Endothelial cell of umbilical vein (primary cell): ENCODE data around the gene RAB19. TPM values are rescaled to one million over a fixed set of nuclear protein-coding genes. Genes with fewer than 3 reads are reported as not detected.

Experiments used
- Bru-seq: library from RNA; stranded (reverse); fragments of 400-500 nt; gene quantifications from one replicate; lab custom pipeline; 2021; lab: Mats Ljungman, UMichigan
- BruChase-seq, 2 experiments: library from RNA; stranded (reverse); fragments of 400-500 nt; gene quantifications; one replicate each; lab custom pipeline; 2021; lab: Mats Ljungman, UMichigan
- BruUV-seq: library from RNA; stranded (reverse); fragments of 400-500 nt; replicated peaks from 2 replicates; lab custom pipeline; 2021; lab: Mats Ljungman, UMichigan
- CTCF ChIA-PET: fragments of 300-600, 350-600 bp; sonication (Branson Sonifier 250); formaldehyde crosslinking; loops from one replicate; lab custom pipeline; 2021; ENCODE audit warnings: antibody characterized with exemption, inconsistent platforms; lab: Charles Lee
- POLR2A ChIA-PET: fragments of 300-600, 350-600 bp; sonication (Branson Sonifier 250); formaldehyde crosslinking; loops from one replicate; lab custom pipeline; 2021; ENCODE audit warnings: antibody characterized with exemption, inconsistent platforms; lab: Charles Lee
- DNase-seq: peaks from one replicate; pipeline ENCODE4 v3.0.0-alpha.2; 2011; ENCODE audit warnings: low read depth, low spot score
- FAIRE-seq: peaks from 2 replicates; lab custom pipeline; 2011; peaks lifted over from hg19 to GRCh38; lab: Jason Lieb, UNC
- H2AFZ ChIP-seq: 2 replicates; pipeline ENCODE4 v1.6.0; 2012; ENCODE audit warnings: low read depth, low read length, control low read depth, inconsistent platforms
- H3K27ac ChIP-seq: 2 replicates; pipeline ENCODE4 v1.5.1; 2011; ENCODE audit warnings: low read depth, mild to moderate bottlenecking, control low read depth, low read length, moderate library complexity; ENCODE audit not compliant: insufficient read depth
- H3K27me3 ChIP-seq, 2 experiments: 2 replicates each; pipeline versions ENCODE4 v1.6.0 to v1.6.1; 2011; ENCODE audit warnings: low read length in 2 of 2, mixed read lengths in 1 of 2; ENCODE audit not compliant: control insufficient read depth in 2 of 2, insufficient read depth in 2 of 2
- H3K36me3 ChIP-seq, 2 experiments: 2 replicates in 1 of 2; 3 replicates in 1 of 2; pipeline ENCODE4 v1.5.1; 2011; ENCODE audit warnings: low read length in 2 of 2, mild to moderate bottlenecking in 1 of 2, moderate library complexity in 1 of 2; ENCODE audit not compliant: control insufficient read depth in 2 of 2, insufficient read depth in 2 of 2; ENCODE audit errors: extremely low read depth in 1 of 2
- H3K4me1 ChIP-seq: 3 replicates; pipeline ENCODE4 v1.5.1; 2011; ENCODE audit warnings: mild to moderate bottlenecking, low read length; ENCODE audit not compliant: control insufficient read depth, insufficient read depth; ENCODE audit errors: extremely low read depth
- H3K4me2 ChIP-seq: 2 replicates; pipeline ENCODE4 v1.6.1; 2011; ENCODE audit warnings: low read length, control low read depth, mixed read lengths; ENCODE audit not compliant: insufficient read depth
- H3K4me3 ChIP-seq, 3 experiments: fragments of 200-600 bp in 1 of 3; sonication (generic), shearing (Covaris generic) in 1 of 3; replicated peaks in 1 of 3; 2 replicates each; pipeline ENCODE4 v1.5.1; 2011 to 2016; ENCODE audit warnings: control low read depth in 3 of 3, low read length in 3 of 3, mild to moderate bottlenecking in 2 of 3, inconsistent platforms in 1 of 3, low read depth in 1 of 3, moderate library complexity in 1 of 3; ENCODE audit not compliant: insufficient read depth in 1 of 3
- H3K79me2 ChIP-seq: 2 replicates; pipeline ENCODE4 v1.6.0; 2012; ENCODE audit warnings: low read length, inconsistent platforms; ENCODE audit not compliant: control insufficient read depth, insufficient read depth
- H3K9ac ChIP-seq: replicated peaks from 2 replicates; pipeline ENCODE3; 2011; ENCODE audit warnings: low read length, control low read depth; ENCODE audit not compliant: insufficient read depth; ENCODE audit errors: extremely low read depth
- H3K9me1 ChIP-seq: replicated peaks from 3 replicates; pipeline ENCODE4 v1.6.0; 2011; ENCODE audit warnings: mild to moderate bottlenecking, low read length; ENCODE audit not compliant: control insufficient read depth, insufficient read depth; ENCODE audit errors: extremely low read depth
- H3K9me3 ChIP-seq: replicated peaks from 2 replicates; pipeline ENCODE4 v1.5.1; 2012; ENCODE audit warnings: low read length, inconsistent platforms; ENCODE audit not compliant: control insufficient read depth, insufficient read depth
- H4K20me1 ChIP-seq: replicated peaks from 2 replicates; pipeline ENCODE3; 2011; ENCODE audit warnings: mild to moderate bottlenecking, low read length; ENCODE audit not compliant: control insufficient read depth, insufficient read depth; ENCODE audit errors: extremely low read depth
- EZH2 ChIP-seq: IDR thresholded peaks from 2 replicates; pipeline ENCODE4 v1.6.1; 2012; ENCODE audit warnings: borderline replicate concordance, low read depth, mild to moderate bottlenecking, moderate library complexity, low read length, inconsistent platforms; ENCODE audit not compliant: severe bottlenecking
- FOS ChIP-seq: IDR thresholded peaks from 2 replicates; pipeline ENCODE4 v1.6.1; 2011; ENCODE audit warnings: mild to moderate bottlenecking, low read length, moderate library complexity, borderline replicate concordance; ENCODE audit not compliant: insufficient read depth
- GATA2 ChIP-seq: IDR thresholded peaks from 2 replicates; pipeline ENCODE4 v1.7.0; 2011; ENCODE audit warnings: low read depth, mild to moderate bottlenecking, moderate library complexity, mixed read lengths, low read length; ENCODE audit not compliant: insufficient read length, insufficient read depth
- JUN ChIP-seq: IDR thresholded peaks from 2 replicates; pipeline ENCODE4 v1.6.1; 2011; ENCODE audit warnings: borderline replicate concordance, low read depth; ENCODE audit not compliant: insufficient read length, insufficient read depth
- MYC ChIP-seq: IDR thresholded peaks from one replicate; pipeline ENCODE4 v1.6.1; 2011; ENCODE audit warnings: mild to moderate bottlenecking, low read depth, low read length
- POLR2A ChIP-seq: IDR thresholded peaks from 2 replicates; pipeline ENCODE4 v1.6.1; 2012; ENCODE audit warnings: low read depth, mild to moderate bottlenecking, control low read depth, low read length
- POLR2AphosphoS5 ChIP-seq: IDR thresholded peaks from 2 replicates; pipeline ENCODE4 v1.6.1; 2012; ENCODE audit warnings: low read depth, mild to moderate bottlenecking, control low read depth, low read length, moderate library complexity; ENCODE audit not compliant: insufficient read depth
- dilution Hi-C: fragments of 300-500 bp; cut with MboI; formaldehyde crosslinking; loops from one replicate; pipeline ENCODE4 v1.15.0; 2019; ENCODE audit warnings: low sequenced_read_pairs; ENCODE audit not compliant: extremely low pct_ligation_motif_present
- intact Hi-C: fragments of 100-400 bp; cut with micrococcal nuclease; formaldehyde crosslinking; loops from one replicate; pipeline ENCODE4 v1.10.0; 2022
- long read RNA-seq: library from polyadenylated mRNA; stranded (forward); transcript quantifications from one replicate; pipeline ENCODE4 v2.0.0, GENCODE V29; 2021
- polyA minus RNA-seq, 3 experiments: library from RNA; depleted of rRNA, polyadenylated mRNA; stranded (reverse); fragments of >200 nt; gene quantifications; 1 replicate in 1 of 3; 2 replicates in 2 of 3; pipeline ENCODE4 v1.2.3, GENCODE V29; 2011
- polyA plus RNA-seq, 4 experiments: library from polyadenylated mRNA; depleted of rRNA in 3 of 4; stranded (reverse) in 3 of 4; unstranded in 1 of 4; fragments of >200 nt; gene quantifications; 2 replicates each; pipeline versions ENCODE4 v1.2.1 to v1.2.3, GENCODE V29; 2011 to 2012; ENCODE audit warnings: missing spikeins in 1 of 4
- total RNA-seq: library from RNA; stranded (reverse); gene quantifications from 2 replicates; pipeline ENCODE4 v1.2.3, GENCODE V29; 2021
- TF ChIP-seq, protein P1 (sequence below), 2 donors: IDR thresholded peaks; 1 replicate in 1 of 2; 2 replicates in 1 of 2; pipeline ENCODE4 v1.5.1; 2011; ENCODE audit warnings: low read length in 2 of 2, mild to moderate bottlenecking in 2 of 2, moderate library complexity in 2 of 2, control low read depth in 1 of 2, inconsistent platforms in 1 of 2, low read depth in 1 of 2; ENCODE audit not compliant: insufficient read depth in 1 of 2; ENCODE audit errors: extremely low read depth in 1 of 2
- TF ChIP-seq, protein P2 (sequence below): IDR thresholded peaks from 2 replicates; pipeline ENCODE4 v1.6.1; 2011; ENCODE audit not compliant: insufficient read depth, insufficient read length

The RAB19 gene, protein sequence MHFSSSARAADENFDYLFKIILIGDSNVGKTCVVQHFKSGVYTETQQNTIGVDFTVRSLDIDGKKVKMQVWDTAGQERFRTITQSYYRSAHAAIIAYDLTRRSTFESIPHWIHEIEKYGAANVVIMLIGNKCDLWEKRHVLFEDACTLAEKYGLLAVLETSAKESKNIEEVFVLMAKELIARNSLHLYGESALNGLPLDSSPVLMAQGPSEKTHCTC
- total RNA-seq (not detected in 2 replicates), polyA plus RNA-seq (not detected in 2 replicates), polyA minus RNA-seq (not detected in 2 replicates), Bru-seq, nascent RNA (percentile 4 among the genes with signal in this experiment), BruChase-seq, experiment 1, labeled RNA remaining after a 6-hour chase (percentile 2 among the genes with signal in this experiment), BruChase-seq, experiment 2, labeled RNA remaining after a 2-hour chase (not detected)
- 0.08 TPM in 1 of 2 replicates, not detected in the other for polyA plus RNA-seq (2011; cell fraction: cytosol; rRNA removed)
- not detected in 2 replicates for polyA plus RNA-seq (2011; cell fraction: nucleus; rRNA removed)
- polyA plus RNA-seq (2012): not detected in 2 replicates
- not detected for polyA minus RNA-seq (2011; cell fraction: cytosol; rRNA and poly(A)+ RNA removed)
- polyA minus RNA-seq (2011; cell fraction: nucleus; rRNA and poly(A)+ RNA removed): not detected in 2 replicates
- long read RNA-seq: 0 reads

DNA sequence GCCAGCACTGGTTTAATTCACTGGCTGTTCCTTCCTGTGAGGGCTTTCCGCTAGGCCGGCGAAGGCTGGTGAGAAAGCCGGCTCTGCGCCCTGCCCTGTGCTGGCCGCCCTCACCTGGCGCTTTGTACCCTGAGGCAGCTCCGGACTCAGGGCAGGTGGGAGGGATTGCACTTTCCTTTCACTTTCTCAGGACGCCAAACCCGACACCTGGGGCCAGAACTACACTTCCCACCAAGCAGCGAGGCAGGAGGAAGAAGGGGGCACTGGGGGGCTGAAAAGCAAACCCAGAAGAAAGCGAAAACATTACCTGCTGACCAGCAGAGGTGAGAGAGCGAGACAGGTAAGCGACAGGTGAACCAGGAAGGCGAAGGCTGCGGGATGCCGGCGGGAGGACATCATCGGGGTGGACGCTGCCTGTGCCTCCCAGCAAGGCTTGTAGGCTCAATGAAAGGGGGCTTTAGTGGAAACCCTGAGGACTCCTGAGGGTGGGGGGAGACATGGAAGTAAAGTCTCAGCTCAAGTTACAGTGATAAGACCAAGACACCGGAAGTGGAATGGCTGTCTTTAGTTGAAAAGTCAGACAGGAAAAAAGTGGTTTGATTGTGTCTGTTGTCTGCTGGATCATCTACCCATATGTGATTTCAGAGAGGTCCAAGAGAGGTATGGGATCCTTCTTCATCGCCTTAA lies at the start of gene RAB19:
RAB19 (plus strand) TSS at position 181 of the 687 bp plus-strand sequence. CDS start 3,589 bp downstream, outside the sequence.
- BruUV-seq: no TSS peak
- ChIA-PET POLR2A (no interaction called here), CTCF (no interaction called here)
- peaks cover 11 to 14% of the 10 kb centered on the region in 2 experiments for H3K27me3 ChIP-seq
- intact Hi-C loops: no loop called here
- H3K4me2 ChIP-seq: peak within 1 kb of the TSS; percentile 22
- no peaks in the 10 kb centered on the region for H3K36me3 ChIP-seq
- H2AFZ ChIP-seq: peak within 1 kb of the TSS; percentile 54
- dilution Hi-C loops: no loop called here
- H3K9ac ChIP-seq: no peak within 1 kb of the TSS
- FAIRE-seq (no peak), DNase-seq (no peak)
- TF ChIP-seq, protein P1, sequence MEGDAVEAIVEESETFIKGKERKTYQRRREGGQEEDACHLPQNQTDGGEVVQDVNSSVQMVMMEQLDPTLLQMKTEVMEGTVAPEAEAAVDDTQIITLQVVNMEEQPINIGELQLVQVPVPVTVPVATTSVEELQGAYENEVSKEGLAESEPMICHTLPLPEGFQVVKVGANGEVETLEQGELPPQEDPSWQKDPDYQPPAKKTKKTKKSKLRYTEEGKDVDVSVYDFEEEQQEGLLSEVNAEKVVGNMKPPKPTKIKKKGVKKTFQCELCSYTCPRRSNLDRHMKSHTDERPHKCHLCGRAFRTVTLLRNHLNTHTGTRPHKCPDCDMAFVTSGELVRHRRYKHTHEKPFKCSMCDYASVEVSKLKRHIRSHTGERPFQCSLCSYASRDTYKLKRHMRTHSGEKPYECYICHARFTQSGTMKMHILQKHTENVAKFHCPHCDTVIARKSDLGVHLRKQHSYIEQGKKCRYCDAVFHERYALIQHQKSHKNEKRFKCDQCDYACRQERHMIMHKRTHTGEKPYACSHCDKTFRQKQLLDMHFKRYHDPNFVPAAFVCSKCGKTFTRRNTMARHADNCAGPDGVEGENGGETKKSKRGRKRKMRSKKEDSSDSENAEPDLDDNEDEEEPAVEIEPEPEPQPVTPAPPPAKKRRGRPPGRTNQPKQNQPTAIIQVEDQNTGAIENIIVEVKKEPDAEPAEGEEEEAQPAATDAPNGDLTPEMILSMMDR (IDR thresholded peaks at IDR 0.05; ENCODE audit: extremely low read depth in 1 of 2, insufficient read depth in 1 of 2, low read depth in 1 of 2, low read length in 2 of 2): no peak
- TF ChIP-seq POLR2AphosphoS5: no peak
- no peak for TF ChIP-seq EZH2
- TF ChIP-seq MYC: no peak
- TF ChIP-seq POLR2A: no peak
- no peak for TF ChIP-seq JUN
- TF ChIP-seq, protein P2, sequence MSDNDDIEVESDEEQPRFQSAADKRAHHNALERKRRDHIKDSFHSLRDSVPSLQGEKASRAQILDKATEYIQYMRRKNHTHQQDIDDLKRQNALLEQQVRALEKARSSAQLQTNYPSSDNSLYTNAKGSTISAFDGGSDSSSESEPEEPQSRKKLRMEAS: no peak
- TF ChIP-seq GATA2: no peak
- TF ChIP-seq FOS: no peak
- no peak within 1 kb of the TSS for H3K27ac ChIP-seq
- no peaks in the 10 kb centered on the region for H3K79me2 ChIP-seq
- H3K4me1 ChIP-seq: peaks cover 11% of the 10 kb centered on the region
- H3K9me3 ChIP-seq: no peaks in the 10 kb centered on the region
- no peaks in the 10 kb centered on the region for H4K20me1 ChIP-seq
- no peaks in the 10 kb centered on the region for H3K9me1 ChIP-seq
- H3K4me3 ChIP-seq: peak within 1 kb of the TSS in 2 of 3 experiments; percentile 2 to 24
